HG03442 (cell line): ENCODE results near the gene WDR93.

Experiments
- ATAC-seq: cut with Tn5 transposase; IDR thresholded peaks from one replicate; pipeline ENCODE4 v1.9.1; 2021; ENCODE audit warnings: mild to moderate bottlenecking, moderate library complexity; ENCODE audit not compliant: unreplicated experiment

Gene WDR93

DNA sequence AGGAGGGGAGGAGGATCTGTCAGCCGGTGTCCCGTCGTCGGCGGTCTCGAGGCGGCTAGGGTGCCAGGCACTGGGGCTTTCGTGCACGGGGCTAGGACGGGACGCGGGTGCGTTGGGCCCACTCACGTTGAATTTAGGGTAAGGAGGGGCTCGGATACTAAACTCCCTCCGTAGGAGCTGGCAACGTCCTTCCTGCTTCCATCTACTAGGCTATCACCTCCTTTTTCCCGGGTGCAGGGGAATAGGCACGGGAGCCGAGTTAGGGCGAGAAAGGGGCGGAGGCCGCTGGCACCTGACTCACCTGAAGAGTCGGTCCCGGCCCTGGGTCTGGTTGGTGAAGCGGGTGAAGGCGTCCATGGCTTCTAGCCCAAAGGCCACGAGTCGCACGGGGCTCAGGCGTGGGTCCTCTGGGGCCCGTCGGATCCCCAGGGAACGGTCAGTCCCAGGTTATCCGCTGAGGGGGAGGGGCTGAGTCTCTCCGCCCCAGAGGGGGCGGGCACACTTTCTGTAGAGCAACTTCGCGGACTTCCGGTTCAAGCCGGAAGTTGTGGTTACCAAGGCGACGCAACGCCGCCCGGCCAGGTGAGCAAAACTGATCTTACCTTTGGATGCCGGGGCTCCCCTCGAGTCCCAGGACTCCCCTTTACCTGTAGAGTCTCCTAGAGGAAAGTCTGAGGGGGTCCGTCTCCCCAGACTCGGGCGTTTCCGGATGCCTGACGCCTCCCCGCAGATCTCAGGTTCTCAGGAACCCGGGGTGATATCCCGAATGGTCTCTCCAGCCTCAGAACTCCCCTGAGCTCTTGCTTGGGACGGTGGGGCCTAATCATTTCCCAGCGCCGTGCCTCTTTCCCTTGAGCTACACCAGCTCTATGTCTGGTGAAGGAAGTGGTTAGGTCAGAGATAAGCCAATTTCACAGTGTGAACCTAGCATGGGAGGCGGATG, at the start of gene WDR93, which contains the start of gene PEX11A:
WDR93 (plus strand) TSS at position 536 of the 943 bp plus-strand sequence. CDS start 10,936 bp downstream, outside the sequence.
PEX11A (minus strand) TSS at position 479 of the 943 bp plus-strand sequence; CDS start at position 357, 122 bp downstream.
- ATAC-seq: peak; percentile 85

DNA sequence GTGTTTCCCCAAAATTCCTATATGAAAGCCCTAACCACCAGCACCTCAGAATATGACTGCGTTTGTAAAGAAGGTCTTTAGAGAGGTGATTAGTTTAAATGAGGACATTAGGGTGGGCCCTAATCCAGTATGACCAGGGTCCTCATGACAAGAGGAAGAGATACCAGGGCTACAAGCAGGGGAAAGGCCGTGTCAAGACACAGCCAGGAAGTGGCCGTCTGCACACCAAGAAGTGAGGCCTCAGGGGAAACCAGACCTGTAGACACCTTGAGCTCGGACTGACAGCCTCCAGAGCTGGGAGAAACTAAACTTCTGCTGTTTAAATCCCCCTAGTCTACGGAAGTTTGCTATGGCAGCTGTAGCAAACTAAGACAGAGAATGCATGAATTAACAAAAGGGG, 49.6 kb upstream of the WDR93 start:
- ATAC-seq: no peak

DNA sequence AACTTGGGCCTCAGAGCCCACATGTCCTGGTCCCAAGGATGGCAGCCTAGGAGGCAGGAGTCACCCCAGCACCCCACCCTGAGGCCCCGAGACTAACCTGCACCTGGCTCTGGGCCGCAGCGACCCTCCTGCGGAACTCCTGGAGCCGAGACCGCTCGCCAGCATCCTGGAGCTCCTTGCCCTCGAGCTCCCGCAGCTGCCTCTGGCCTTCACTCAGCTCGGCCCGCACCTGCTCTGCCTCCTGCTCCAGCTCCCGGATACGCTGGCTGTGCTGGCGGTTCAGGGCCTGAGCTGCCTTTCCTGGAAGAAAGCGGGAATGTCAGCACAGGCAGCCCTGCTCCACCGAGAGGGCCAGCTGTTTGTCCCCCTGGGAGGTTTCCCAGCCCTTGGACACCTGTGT, 48.5 kb upstream of the WDR93 start:
- ATAC-seq: no peak

GRCh38 chr15:89645680-89646079, 44.9 kb upstream of the WDR93 start:
- ATAC-seq: no peak

GRCh38 chr15:89646416-89647141, 44.0 kb upstream of the WDR93 start:
- ATAC-seq: no peak

DNA sequence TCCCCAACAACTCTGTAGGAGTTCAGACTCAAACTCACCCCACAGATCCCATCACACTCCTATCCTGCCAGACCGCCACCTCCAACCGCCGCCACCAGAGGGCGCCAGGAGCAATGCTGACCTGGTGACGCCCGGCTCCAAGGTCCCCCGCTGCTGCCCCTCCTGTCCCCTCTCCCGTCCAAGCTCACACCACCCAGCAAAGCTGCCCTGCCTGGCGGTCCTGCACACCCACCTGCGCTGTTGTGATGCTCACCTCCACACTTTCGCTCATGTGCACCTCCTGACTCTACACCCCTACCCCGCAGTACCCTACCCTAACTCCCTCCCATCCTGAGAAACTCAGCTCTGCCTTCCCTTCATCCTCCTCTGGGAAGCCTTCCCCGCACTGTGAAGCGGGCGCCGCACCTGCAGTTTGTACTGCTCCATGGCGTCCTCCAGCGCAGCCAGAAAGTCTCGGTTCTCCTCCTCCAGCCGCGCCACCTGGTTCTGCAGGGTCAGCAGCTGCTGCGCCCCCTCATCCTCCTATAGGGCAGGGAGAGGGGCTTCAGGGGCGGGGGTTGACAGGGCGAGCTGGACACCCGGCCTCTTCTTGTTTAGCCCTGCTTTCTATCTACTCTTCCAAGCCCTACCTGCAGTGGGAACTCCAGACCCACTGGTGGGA, 43.3 kb upstream of the WDR93 start:
- ATAC-seq: no peak

GRCh38 chr15:89648106-89649012, 42.3 kb upstream of the WDR93 start:
- ATAC-seq: no peak

- ATAC-seq: no peak
Observed at GRCh38 chr15:89649013-89649625, 41.5 kb upstream of the WDR93 start.

DNA sequence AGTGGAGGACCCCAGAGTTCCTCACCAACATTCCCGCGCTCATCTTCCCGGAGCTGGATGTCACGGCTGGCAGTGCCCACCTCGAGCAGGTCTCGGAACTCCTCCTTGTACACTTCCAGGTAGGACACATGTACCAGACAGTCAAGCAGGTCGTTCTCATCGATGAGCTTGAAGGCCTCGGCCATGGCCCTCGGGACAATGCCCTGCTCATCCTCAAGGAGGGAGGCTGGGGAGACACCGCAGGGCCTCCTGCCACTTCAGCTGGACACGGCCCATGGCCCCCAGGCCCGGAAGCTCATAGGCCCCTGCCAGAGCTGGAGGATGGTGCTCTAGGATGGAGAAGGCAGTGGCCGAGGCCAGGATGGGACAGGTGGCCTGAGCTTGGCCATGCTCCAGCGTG, 40.9 kb upstream of the WDR93 start:
- ATAC-seq: no peak

DNA sequence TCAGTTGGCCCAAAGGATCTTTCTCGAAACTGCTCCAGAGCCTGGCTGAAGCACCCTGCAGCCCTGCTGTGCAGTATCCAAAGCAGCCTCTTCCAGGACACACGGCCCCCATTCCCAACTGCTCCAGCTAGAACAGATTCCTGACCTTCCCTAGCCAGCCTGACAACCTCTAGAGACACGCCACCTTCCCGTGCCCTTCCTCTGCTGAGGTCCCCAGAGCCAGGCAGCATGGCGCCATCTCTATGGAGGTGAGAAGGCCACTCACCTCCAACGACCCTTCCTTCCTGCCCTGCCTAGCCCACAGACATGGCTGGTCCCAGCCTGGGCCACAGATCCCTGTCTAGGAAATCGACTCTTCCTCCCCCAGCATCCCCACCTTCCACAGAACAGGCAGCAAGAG, 38.5 kb upstream of the WDR93 start:
- no peak for ATAC-seq

- ATAC-seq: no peak
Observed at GRCh38 chr15:89652666-89653065, 37.9 kb upstream of the WDR93 start.

DNA sequence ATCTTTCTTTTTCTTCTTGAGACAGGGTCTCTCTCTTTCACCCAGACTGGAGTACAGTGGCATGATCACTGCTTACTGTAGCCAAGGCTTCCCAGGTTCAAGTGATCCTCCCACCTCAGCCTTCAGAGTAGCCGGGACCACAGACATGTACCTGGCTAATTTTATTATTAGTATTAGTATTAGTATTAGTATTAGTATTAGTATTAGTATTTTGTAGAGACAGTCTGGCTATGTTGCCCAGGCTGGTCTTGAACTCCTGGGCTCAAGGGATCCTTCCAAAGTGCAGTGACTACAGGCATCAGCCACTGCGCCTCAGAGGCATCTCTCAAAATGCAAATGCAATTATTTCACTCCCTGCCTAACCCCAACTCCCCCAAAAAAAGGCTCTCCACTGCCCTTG, 37.0 kb upstream of the WDR93 start:
- ATAC-seq: no peak

GRCh38 chr15:89654301-89654761, 36.3 kb upstream of the WDR93 start:
- ATAC-seq: no peak

DNA sequence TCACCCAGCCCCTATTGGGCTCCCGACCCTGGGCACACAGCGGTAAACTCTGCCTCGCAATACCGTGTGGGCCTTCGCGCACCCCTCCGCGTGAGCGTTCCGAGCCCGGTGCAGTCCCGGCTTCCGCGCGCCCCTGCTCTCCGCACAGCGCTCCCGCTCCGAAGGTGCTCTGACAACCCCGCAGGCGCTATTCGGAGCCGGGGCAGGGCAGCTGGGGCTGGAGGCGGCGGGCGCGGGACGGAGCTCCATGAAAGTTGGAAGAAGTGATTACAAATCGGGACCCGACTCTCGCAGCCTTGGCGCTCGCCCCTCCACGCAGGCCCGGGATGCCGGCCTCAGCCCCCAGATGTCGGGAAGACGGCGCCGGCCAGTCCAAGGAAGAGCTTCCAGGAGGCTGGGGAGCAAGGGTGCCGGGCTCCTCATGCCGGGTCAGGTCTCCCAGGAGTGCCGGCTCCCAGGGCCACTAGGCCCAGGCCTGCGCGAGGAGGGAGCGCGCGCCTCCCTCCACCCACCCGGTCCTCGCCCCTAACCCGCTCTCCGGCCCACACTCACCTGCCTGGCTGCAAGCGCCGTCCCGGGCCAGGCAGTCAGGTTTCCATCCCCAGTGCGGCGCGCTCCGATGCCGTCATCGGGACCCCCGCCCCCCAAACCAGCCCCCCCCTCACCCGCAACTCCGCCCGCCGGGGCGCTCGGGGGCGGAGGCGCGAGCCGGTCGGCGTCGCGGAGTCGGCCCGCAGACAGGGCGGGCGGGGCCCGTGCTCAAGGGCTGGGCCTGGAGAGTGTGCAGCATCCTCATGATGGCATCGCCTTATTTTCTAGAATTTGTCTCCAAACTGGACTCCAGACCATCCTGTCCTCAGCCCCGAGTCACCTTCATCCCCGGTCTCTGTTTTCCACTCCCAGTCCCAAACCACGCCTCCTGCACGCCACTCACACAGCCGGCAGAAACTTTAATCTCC, 35.5 kb upstream of the WDR93 start, which contains the start of gene KIF7:
KIF7 (minus strand) TSS at position 621 of the 959 bp plus-strand sequence. CDS start 2,537 bp downstream, outside the sequence.
- no peak for ATAC-seq

- ATAC-seq: no peak
Observed at GRCh38 chr15:89656116-89656815, 34.3 kb upstream of the WDR93 start.

GRCh38 chr15:89657686-89658200, 32.9 kb upstream of the WDR93 start:
- no peak for ATAC-seq

DNA sequence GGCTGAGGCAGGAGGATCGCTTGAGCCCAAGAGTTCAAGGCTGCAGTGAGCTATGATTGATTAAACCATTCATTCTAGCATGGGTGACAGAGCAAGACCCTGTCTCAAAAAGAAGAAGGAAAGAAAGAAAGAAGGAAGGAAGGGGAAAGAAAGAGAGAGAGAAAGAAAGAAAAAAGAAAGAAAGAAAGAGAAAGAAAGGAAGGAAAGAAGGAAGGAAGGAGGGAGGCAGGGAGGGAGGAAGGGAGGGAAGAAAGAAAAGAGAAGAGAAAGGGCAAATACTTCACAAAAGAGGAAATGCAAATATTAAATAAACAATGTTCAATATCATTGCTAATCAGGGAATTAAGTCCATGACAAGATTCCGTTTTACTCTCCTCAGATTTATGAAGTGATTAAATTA, 31.3 kb upstream of the WDR93 start:
- ATAC-seq: no peak

- ATAC-seq: no peak
Observed at GRCh38 chr15:89660556-89660955, 30.1 kb upstream of the WDR93 start.
